ENCODE results near the gene CORIN.
"Not testable (repeated sequence)": the region's sequence is repeated elsewhere in the genome, so short reads cannot be mapped to it uniquely, and the experiment has no call there.

The CORIN gene

GRCh38 chr4:47566969-47567368, 270.9 kb downstream of the CORIN start:
- no peak for DNase-seq (ENCODE audit: low spot score)

- DNase-seq (ENCODE audit: low spot score): no peak
These were observed 271.3 kb downstream of the CORIN start for GRCh38 chr4:47566566-47566965.

- no peak for DNase-seq (ENCODE audit: low spot score)
These were observed 275.6 kb downstream of the CORIN start for GRCh38 chr4:47562297-47562696.

GRCh38 chr4:47561331-47561730, 276.5 kb downstream of the CORIN start:
- DNase-seq (ENCODE audit: low spot score): peak; percentile 9

- DNase-seq (ENCODE audit: low spot score): no peak
These were observed 277.2 kb downstream of the CORIN start for GRCh38 chr4:47560682-47561081.

- no peak for DNase-seq (ENCODE audit: low spot score)
These were observed 280.6 kb downstream of the CORIN start for GRCh38 chr4:47557255-47557654.

- DNase-seq (ENCODE audit: low spot score): not testable (repeated sequence)
These were observed 281.9 kb downstream of the CORIN start for GRCh38 chr4:47555920-47556319.

GRCh38 chr4:47553329-47554125, 284.3 kb downstream of the CORIN start:
- DNase-seq (ENCODE audit: low spot score): peak; percentile 38

GRCh38 chr4:47551682-47552081, 286.2 kb downstream of the CORIN start:
- DNase-seq (ENCODE audit: low spot score): peak; percentile 47

GRCh38 chr4:47550899-47551548, 286.8 kb downstream of the CORIN start:
- no peak for DNase-seq (ENCODE audit: low spot score)

GRCh38 chr4:47550357-47550756, 287.5 kb downstream of the CORIN start:
- DNase-seq (ENCODE audit: low spot score): not testable (repeated sequence)

All from kidney tubule cell (primary cell).